IPS DF 6.9 (cell line): Measurements from ENCODE around the gene CHST8.

Experiments used
- DNase-seq: peaks from one replicate; pipeline ENCODE4 v3.0.0-alpha.2; 2013; ENCODE audit warnings: low read depth, low spot score
- H3K27ac ChIP-seq: one replicate; pipeline ENCODE4 v1.5.1; 2013; ENCODE audit warnings: low read length, control low read depth
- H3K27me3 ChIP-seq: 2 replicates; pipeline ENCODE4 v1.6.1; 2013; ENCODE audit warnings: mild to moderate bottlenecking, low read length; ENCODE audit not compliant: control insufficient read depth, insufficient read depth
- H3K36me3 ChIP-seq: 2 replicates; pipeline ENCODE4 v1.6.1; 2013; ENCODE audit warnings: low read length; ENCODE audit not compliant: control insufficient read depth, insufficient read depth
- H3K4me1 ChIP-seq: 2 replicates; pipeline ENCODE4 v1.6.1; 2013; ENCODE audit warnings: low read length; ENCODE audit not compliant: control insufficient read depth, insufficient read depth
- H3K4me3 ChIP-seq: 2 replicates; pipeline ENCODE4 v1.5.1; 2013; ENCODE audit warnings: mild to moderate bottlenecking, low read length
- H3K9me3 ChIP-seq: 2 replicates; pipeline ENCODE4 v1.6.1; 2013; ENCODE audit warnings: low read length, inconsistent platforms; ENCODE audit not compliant: control insufficient read depth, insufficient read depth
- WGBS: extraction: QIAGEN DNeasy Blood & Tissue Kit; methylation state at CpG from one replicate; pipeline ENCODE4 v1.1.7; 2013; ENCODE audit warnings: mixed read lengths, missing lambda C conversion rate; ENCODE audit not compliant: insufficient read length, insufficient coverage; 5-methylcytosine and 5-hydroxymethylcytosine counted together

The CHST8 gene

GRCh38 chr19:33808399-33808798, 186.6 kb downstream of the CHST8 start:
- no peaks in the 10 kb centered on the region for H3K9me3 ChIP-seq
- H3K36me3 ChIP-seq = peaks cover 18% of the 10 kb centered on the region
- no peaks in the 10 kb centered on the region for H3K27me3 ChIP-seq
- H3K27ac ChIP-seq = no peak overlapping the region
- WGBS = no CpG with 5 or more reads among the region's 1 CpG
- no peaks in the 10 kb centered on the region for H3K4me1 ChIP-seq
- no peak overlapping the region for H3K4me3 ChIP-seq
- DNase-seq = no peak

DNA sequence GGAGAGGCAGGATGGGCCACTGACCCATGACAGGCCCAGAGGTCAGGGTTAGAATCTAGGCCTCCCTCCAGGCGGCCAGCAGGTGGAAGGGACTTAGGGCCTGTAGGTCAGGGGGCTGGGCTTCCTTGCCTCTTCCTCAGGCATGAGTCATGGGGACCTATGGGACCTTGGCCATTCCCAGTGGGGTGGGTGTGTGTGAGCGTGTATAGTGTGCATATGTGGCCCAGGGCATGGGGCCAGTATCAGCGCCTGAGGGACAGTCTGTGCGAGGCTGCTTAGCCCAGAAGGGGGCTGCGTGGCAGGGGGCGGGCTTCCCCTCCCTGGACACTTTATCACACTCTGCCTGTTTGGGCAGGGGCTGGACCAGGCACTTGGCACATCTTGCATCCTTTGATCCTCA, 188.2 kb downstream of the CHST8 start:
- Histone ChIP-seq H3K36me3 (peaks cover 13% of the 10 kb centered on the region), H3K27me3 (no peaks in the 10 kb centered on the region), H3K4me1 (no peaks in the 10 kb centered on the region), H3K27ac (no peak overlapping the region), H3K9me3 (no peaks in the 10 kb centered on the region), H3K4me3 (no peak overlapping the region)
- DNase-seq = no peak
- no CpG with 5 or more reads among the region's 6 CpGs for WGBS

GRCh38 chr19:33810821-33811220, 189.1 kb downstream of the CHST8 start:
- WGBS = no CpG with 5 or more reads among the region's 11 CpGs
- Histone ChIP-seq H3K27me3 (no peaks in the 10 kb centered on the region), H3K36me3 (peaks cover 13% of the 10 kb centered on the region), H3K9me3 (no peaks in the 10 kb centered on the region), H3K27ac (no peak overlapping the region), H3K4me1 (no peaks in the 10 kb centered on the region), H3K4me3 (no peak overlapping the region)
- no peak for DNase-seq

DNA sequence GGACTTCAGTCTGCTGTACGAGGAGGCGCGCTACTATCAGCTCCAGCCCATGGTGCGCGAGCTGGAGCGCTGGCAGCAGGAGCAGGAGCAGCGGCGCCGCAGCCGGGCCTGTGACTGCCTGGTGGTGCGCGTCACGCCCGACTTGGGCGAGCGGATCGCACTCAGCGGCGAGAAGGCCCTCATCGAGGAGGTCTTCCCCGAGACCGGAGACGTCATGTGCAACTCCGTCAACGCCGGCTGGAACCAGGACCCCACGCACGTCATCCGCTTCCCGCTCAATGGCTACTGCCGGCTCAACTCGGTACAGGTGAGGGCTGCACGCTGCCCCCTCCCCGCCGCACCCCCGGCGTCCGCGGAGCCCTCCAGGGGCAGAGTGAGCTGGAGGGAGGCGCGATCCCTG, 189.5 kb downstream of the CHST8 start:
- no peaks in the 10 kb centered on the region for H3K9me3 ChIP-seq
- no peaks in the 10 kb centered on the region for H3K4me1 ChIP-seq
- no peak overlapping the region for H3K27ac ChIP-seq
- H3K36me3 ChIP-seq = peaks cover 11% of the 10 kb centered on the region
- H3K4me3 ChIP-seq = no peak overlapping the region
- H3K27me3 ChIP-seq = no peaks in the 10 kb centered on the region
- no peak for DNase-seq
- WGBS = no CpG with 5 or more reads among the region's 41 CpGs

DNA sequence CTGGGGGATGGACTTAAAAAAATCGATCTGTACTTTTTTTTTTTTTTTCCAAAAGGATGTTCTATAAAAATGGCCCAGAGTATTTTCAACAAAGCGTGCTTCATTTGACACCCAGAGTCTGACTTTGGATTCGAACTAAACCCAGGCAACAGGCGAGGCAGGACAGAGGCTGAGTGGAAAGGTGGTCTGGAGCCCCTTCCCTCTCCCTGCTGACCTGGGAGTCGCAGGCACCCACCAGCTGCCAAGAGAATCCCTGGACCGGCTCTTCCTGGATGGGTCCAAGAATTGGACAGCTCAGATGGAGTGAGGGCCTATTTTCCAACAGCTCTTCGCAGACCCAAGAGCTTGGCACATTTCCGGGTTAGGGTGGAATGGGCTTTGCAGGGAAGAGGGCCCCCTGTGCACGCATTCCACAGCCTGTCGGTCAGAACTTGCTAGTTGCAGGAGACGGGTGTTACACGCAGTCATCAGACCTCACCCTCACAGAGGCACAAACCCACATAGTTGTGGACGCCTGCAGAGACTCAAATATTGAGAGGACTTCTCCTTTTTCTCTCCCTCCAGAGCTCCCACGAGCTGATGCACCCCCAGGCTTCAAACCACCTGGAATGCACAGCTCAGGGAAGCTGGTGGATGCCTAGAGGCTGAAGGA, 190.1 kb downstream of the CHST8 start:
- H3K27ac ChIP-seq = no peak overlapping the region
- H3K27me3 ChIP-seq = no peaks in the 10 kb centered on the region
- WGBS = no CpG with 5 or more reads among the region's 14 CpGs
- H3K36me3 ChIP-seq = peaks cover 7% of the 10 kb centered on the region
- no peaks in the 10 kb centered on the region for H3K4me1 ChIP-seq
- H3K9me3 ChIP-seq = no peaks in the 10 kb centered on the region
- no peak overlapping the region for H3K4me3 ChIP-seq
- no peak for DNase-seq

- H3K27me3 ChIP-seq = no peaks in the 10 kb centered on the region
- no peaks in the 10 kb centered on the region for H3K4me1 ChIP-seq
- H3K27ac ChIP-seq = no peak overlapping the region
- peaks cover 7% of the 10 kb centered on the region for H3K36me3 ChIP-seq
- no peak for DNase-seq
- no peak overlapping the region for H3K4me3 ChIP-seq
- WGBS = no CpG with 5 or more reads among the region's 28 CpGs
- H3K9me3 ChIP-seq = no peaks in the 10 kb centered on the region
These were observed 190.9 kb downstream of the CHST8 start for GRCh38 chr19:33812388-33813330.

- H3K4me3 ChIP-seq = no peak overlapping the region
- H3K27me3 ChIP-seq = no peaks in the 10 kb centered on the region
- peaks cover 4% of the 10 kb centered on the region for H3K36me3 ChIP-seq
- WGBS = no CpG with 5 or more reads among the region's 16 CpGs
- H3K4me1 ChIP-seq = no peaks in the 10 kb centered on the region
- H3K27ac ChIP-seq = no peak overlapping the region
- no peaks in the 10 kb centered on the region for H3K9me3 ChIP-seq
- no peak for DNase-seq
These were observed 191.8 kb downstream of the CHST8 start for GRCh38 chr19:33813391-33814101.

- no peak for DNase-seq
- Histone ChIP-seq H3K27ac (no peak overlapping the region), H3K4me3 (no peak overlapping the region), H3K9me3 (no peaks in the 10 kb centered on the region), H3K27me3 (no peaks in the 10 kb centered on the region), H3K36me3 (peaks cover 4% of the 10 kb centered on the region), H3K4me1 (no peaks in the 10 kb centered on the region)
- no CpG with 5 or more reads among the region's 21 CpGs for WGBS
These were observed 192.7 kb downstream of the CHST8 start for GRCh38 chr19:33814181-33815165.

GRCh38 chr19:33815380-33816340, 193.9 kb downstream of the CHST8 start:
- H3K4me3 ChIP-seq = no peak overlapping the region
- no peaks in the 10 kb centered on the region for H3K27me3 ChIP-seq
- H3K36me3 ChIP-seq = peaks cover 4% of the 10 kb centered on the region
- H3K9me3 ChIP-seq = no peaks in the 10 kb centered on the region
- H3K27ac ChIP-seq = no peak overlapping the region
- WGBS = no CpG with 5 or more reads among the region's 15 CpGs
- H3K4me1 ChIP-seq = peaks cover under 1% of the 10 kb centered on the region
- no peak for DNase-seq
